GM18526 (cell line): Measurements from ENCODE around the gene BEST4.

Experiments used
- POLR2A ChIP-seq: IDR thresholded peaks from 3 replicates; pipeline ENCODE4 v1.6.1; 2011; ENCODE audit not compliant: insufficient read length; ENCODE audit errors: extremely low read depth

The BEST4 gene

GRCh38 chr1:44807364-44808062 is 19.5 kb upstream of the BEST4 start:
- TF ChIP-seq POLR2A = peak; percentile 6

- TF ChIP-seq POLR2A = peak; percentile 2
Observed at GRCh38 chr1:44806704-44807363, 18.9 kb upstream of the BEST4 start, which contains the start of gene DYNLT4. Gene DYNLT4 (minus strand): TSS chr1:44807351. CDS start chr1:44806668, 683 bp downstream.

- no peak for TF ChIP-seq POLR2A
Observed at GRCh38 chr1:44806025-44806703, 18.2 kb upstream of the BEST4 start.

- no peak for TF ChIP-seq POLR2A
Observed at GRCh38 chr1:44805311-44806024, 17.5 kb upstream of the BEST4 start.

- TF ChIP-seq POLR2A = no peak
Observed at GRCh38 chr1:44803312-44804095, 15.5 kb upstream of the BEST4 start.

- no peak for TF ChIP-seq POLR2A
Observed at GRCh38 chr1:44803062-44803311, 15.0 kb upstream of the BEST4 start.

- no peak for TF ChIP-seq POLR2A
Observed at GRCh38 chr1:44802306-44803061, 14.5 kb upstream of the BEST4 start.

GRCh38 chr1:44801491-44802305 is 13.7 kb upstream of the BEST4 start:
- TF ChIP-seq POLR2A = no peak

- TF ChIP-seq POLR2A = peak; percentile 93
Observed at GRCh38 chr1:44799770-44800584, 12.0 kb upstream of the BEST4 start, which contains the start of gene PLK3. Gene PLK3 (plus strand): TSS chr1:44800377. CDS start chr1:44800464, 87 bp downstream.

- no peak for TF ChIP-seq POLR2A
Observed at GRCh38 chr1:44798481-44799365, 10.8 kb upstream of the BEST4 start.

GRCh38 chr1:44792736-44793502 is 4.9 kb upstream of the BEST4 start:
- no peak for TF ChIP-seq POLR2A
